NK-92 (cell line): ENCODE results near the gene C9orf50.

Source experiments
- DNase-seq: peaks from one replicate; lab custom pipeline; 2025; ENCODE audit not compliant: unreplicated experiment; lab: John Stamatoyannopoulos, UW

C9orf50 gene

GRCh38 chr9:129632460-129632859 lies 11.6 kb upstream of the C9orf50 start:
- no peak for DNase-seq

GRCh38 chr9:129631674-129632129 lies 10.8 kb upstream of the C9orf50 start:
- DNase-seq: no peak

DNA sequence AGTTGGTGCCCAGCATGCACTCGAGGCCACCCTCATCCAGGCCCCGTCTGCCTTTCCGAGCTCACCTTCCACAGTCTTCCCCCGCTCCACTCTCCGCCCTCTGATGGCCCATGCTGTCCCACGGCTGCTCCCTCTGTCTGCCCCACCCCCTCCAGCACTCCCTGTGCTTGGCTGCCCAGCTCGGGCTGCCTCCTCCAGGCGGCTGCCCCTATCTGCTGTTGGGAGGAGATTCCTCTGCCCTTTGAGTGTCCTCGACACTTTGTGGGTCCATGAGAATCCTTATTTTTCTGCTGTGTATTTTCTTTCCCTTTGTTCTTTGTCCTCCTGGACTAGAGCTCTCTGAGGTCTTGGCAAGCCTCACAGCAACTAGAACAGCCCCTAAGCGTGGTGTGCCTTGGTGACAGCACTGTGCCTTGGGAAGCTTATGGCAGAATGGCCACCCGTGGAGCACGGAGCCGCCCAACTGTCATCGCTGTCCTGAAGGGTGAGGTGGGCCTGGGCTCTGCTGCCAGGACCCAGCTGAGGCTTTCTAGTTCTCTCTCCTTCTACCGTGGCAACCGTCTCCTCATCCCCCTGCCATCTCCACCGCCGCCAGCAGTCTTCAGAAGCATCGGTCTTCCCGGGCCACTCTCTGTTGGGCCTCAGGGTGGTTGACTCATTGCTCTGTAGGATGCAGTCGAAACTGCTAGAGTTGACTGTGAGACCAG lies 10.2 kb upstream of the C9orf50 start:
- DNase-seq: no peak

- DNase-seq: no peak
Observed at GRCh38 chr9:129629251-129629820, 8.4 kb upstream of the C9orf50 start.

GRCh38 chr9:129628709-129629108 lies 7.8 kb upstream of the C9orf50 start:
- no peak for DNase-seq

- DNase-seq: no peak
Observed at GRCh38 chr9:129627556-129628440, 6.9 kb upstream of the C9orf50 start.

DNA sequence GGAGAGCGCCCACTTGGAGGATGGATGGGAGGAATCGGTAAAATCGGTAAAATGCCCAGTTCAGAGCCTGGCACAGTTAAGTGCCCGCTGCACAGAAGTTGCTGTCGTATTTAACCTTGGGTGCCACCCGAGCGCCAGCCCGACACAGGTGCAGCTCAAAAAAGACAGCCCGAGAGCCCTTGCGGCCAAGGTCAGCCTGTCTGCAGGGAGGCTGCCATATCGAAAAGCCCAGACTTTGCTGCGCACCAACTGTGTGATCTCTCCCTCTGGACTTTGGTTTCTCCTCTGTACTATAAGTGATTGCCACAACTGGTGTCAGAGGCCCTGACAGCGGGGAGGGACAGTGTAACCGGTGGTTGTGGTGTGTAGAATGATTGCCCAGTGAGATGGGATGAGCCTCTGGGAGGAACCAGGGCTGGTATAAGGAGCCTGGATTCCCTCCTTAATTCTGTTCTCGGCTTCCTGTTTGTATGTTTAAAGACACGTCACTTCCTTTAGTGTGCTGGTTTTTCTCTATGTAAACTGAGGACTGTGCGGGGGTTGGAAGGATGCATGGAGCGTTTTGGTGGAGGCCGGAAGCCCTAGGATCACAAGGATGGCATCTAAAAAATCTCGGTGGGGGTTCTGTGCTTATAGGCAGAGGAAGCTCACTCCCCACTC lies 5.9 kb upstream of the C9orf50 start:
- DNase-seq: no peak

DNA sequence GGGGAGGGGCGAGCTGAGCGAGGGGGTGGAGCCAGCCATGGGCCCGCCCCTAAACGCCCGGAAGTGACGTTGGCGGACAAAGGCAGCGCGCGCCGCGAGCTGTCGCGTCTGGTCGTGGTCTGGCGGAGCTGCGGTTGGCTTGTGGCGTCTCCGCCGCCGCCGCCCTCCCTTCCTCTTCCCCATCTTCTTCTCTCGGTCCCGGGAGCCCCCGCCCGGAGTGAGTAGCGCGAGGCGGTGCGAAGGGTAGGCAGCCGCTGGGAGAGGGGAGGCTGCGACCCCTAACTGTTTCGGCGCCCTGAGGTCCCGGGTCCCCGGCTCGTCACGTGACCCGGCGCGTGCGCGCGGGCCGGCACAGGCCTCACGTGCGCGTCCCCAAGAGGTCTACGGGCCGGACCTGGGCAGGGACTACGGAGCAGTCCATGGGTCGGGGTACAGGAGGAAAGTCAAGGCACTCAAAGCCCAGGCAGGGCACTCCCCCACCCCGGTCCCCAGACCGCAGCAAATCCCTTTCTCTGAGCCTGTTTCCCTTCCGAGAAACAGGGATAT lies 5.3 kb upstream of the C9orf50 start, which contains the start of gene NTMT1:
TSS of gene NTMT1 (plus strand) at position 85 of the 546 bp plus-strand sequence. CDS start 6,541 bp downstream, outside the sequence.
- DNase-seq: no peak

DNA sequence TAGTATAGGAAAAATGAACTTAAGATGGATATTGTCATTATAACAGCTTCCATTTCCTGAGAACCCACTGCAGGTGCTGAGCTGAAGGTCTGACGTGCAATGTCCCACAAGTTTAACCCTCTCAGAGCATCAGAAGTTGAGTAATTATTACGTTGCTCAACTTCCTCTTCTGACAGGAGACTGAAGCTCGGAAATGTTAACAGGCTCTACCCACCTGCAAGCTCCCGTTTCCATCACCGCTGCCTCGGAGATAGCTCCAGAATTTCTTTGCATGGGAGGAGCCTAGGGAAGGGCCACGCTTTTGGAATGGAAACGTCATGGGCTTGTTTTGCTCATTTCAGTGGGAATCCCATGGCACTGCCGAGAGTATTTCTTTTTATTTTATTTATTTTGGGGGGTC lies 4.0 kb upstream of the C9orf50 start:
- DNase-seq: no peak

DNA sequence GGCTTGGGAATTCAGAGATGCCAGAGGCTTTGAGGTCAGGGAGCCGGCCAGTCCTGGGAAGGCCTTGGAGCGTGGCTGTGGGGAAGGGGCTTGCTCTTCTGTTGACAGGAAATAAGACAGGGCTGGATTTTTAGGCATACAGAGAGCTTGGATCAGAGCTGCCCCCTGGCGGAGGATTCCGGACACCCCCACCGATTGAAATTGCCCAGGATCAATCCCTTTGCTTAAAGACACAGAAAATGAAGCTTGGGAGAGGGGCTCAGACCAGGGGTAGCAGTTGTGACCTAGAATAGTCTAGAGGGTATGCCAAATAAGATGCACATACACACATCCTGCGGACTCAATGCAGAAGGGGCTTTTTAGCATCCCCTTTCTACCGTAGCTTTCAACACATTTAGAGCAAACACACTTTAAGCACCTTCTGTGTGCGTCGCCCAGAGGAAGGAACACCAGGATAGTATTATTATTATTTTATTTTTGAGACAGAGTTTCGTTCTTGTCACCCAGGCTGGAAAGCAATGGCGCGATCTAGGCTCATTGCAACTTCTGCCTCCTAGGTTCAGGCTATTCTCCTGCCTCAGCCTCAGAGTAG lies 3.4 kb upstream of the C9orf50 start:
- no peak for DNase-seq

DNA sequence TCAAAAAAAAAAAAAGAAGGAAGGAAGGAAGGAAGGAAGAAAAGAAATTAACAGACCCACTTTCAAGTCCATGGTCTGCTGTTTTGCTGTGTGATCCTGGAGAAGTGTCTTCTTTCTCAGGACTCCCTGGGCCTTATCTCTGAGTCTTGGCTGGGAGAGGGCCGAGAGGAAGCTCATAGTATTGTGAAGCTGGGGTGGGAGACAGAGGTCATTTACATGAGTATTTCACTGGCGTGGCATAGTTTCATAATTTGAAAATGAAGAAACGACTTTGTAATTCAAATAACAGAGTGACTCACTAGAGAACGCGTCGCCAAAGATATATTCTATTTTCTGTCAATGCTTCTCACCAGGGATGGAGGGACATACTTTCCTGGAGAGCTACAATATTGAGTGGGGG lies 2.4 kb upstream of the C9orf50 start:
- no peak for DNase-seq

DNA sequence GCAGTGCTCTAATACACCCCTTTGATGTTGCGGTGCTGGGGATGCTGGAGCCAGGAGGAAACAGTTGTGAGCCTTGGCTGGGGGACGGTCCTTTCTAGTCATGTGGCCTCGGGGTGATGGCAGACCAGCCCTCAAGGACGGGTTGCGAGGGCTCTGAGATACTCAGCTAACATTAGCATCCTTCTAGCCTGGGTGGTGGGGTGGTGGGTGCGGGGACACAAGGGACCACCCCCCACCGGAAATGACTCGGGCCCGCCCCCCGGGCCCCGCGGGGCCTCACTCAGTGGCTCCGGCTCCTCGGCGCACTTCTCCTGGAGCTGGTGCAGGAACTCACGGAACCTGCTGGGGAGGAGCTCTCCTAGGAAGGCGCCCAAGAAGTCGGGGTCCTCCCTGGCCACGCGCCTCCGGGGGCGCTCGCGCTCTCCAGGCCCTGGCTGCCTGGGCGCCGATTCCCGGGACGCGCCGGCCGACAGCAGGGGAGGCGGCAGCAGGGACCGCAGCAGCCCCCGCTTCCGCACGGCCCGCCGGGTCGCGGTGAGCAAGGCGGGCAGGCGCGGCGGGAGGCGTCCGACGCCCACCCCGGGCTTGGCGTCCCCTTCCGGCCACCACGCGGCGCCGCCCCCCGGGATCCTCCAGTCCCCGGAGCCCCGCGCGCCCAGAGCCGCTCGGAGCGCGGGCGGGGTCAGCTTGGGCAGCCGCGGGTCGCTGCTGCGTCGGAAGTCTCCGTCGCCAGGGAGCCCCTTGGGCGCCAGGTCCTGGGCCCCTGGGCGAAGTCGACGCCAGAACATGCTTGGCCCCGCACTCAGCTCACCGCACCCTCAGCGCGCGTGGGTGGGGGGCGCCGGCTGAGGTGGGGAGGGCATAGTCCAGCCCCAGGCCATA lies 873 bp downstream of the C9orf50 start:
- no peak for DNase-seq

DNA sequence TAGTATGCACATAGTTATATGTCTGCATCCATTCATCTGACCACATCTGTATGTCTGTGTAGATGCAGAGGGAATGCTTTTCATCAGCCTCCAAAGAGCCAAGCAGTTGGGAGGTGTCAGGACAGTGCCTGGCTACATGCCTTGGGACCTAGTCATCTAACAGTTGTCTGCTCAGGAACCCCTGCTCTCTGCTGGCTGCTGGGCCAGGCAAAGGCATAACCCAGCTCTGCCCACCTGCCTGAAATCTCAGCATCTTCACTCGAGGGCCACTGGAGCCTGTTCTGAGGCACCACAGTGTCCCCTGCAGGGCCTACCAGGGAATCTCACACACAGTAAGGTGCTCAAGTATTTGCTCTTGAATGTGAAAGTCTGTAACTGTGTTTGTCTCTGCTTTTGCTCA lies 3.7 kb downstream of the C9orf50 start:
- DNase-seq: no peak

DNA sequence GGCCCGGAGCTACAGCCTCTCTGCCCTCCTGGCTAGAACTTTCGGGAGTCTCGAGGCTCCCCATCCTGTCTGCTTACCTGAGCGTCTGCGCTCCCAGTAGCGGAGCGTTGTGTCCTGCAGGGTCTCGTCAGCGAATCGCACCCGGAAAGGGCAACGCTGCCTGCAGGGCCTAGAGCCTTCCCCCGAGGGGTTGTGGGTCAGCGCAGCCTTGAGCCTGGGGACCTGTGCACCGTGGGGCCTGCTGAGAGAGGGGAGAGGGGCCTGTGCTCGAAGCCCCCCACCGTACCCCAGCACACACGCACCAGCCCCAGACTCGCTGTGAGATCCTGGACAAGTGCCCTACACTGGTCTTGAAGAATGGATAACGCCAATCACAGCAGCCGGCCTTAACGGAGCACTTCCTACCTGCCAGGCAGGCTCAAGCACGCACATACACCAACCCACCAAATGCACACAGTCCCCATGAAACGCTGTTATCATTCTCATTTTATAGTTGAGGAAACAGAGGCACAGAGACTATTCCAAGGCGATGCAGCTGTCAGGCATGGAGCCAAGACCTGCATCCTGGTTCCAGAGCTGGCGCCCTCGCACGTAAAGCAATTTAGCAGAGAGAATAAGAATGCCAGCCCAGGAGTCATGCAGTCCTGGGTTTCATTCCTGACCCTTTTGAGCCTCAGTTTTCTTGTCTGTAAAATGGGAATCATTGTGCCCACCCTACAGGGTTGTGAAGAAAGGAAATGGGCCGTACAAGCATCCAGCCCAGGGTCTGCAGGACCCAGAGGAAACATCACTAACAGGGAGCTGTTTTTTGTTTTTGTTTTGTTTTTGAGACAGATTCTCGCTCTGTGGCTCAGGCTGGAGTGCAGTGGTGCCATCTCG lies 5.3 kb downstream of the C9orf50 start:
- DNase-seq: no peak

- no peak for DNase-seq
Observed at GRCh38 chr9:129614932-129615331, 6.0 kb downstream of the C9orf50 start.

GRCh38 chr9:129613520-129614175 lies 7.3 kb downstream of the C9orf50 start:
- no peak for DNase-seq

DNA sequence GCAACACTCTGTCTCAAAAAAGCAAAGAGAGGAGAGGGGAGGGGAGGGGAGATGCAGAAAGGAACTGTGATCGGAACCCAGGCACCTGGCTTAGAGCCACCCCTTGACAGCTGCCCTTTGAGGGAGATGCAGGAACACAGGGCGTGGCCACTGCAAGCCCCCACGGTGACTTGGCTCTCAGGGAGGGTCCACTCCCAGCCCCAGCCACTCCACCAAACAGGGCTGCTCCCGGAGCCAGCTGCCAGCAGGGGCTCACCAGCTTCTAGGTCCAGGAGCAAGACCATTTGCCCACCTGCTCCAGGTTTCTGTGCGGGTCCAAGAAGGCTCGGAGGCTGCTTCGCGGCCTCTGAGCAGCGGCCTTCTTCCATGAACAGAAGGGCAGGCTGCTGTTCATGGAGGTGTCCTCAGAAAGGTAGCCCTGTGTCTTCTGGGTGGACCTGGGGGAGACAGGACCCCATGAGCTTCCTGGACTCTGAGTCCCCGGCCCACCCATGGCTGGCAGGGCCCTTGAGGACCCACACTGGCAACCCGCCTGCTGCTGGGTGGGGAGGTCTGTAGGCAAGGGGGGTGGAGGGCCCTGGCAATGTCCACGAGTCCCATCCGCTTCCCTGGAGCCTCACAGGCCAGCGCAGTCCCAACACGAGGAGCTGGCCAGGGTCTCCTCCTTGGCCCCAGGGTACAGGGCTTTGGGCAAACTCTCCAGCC lies 7.9 kb downstream of the C9orf50 start:
- no peak for DNase-seq

GRCh38 chr9:129612123-129612522 lies 8.8 kb downstream of the C9orf50 start:
- no peak for DNase-seq
